GM21447 (cell line): ENCODE data around the gene RASGRF1.

Experiments used
- ATAC-seq: cut with Tn5 transposase; IDR thresholded peaks from one replicate; pipeline ENCODE4 v1.9.1; 2021; ENCODE audit not compliant: unreplicated experiment

The RASGRF1 gene

DNA sequence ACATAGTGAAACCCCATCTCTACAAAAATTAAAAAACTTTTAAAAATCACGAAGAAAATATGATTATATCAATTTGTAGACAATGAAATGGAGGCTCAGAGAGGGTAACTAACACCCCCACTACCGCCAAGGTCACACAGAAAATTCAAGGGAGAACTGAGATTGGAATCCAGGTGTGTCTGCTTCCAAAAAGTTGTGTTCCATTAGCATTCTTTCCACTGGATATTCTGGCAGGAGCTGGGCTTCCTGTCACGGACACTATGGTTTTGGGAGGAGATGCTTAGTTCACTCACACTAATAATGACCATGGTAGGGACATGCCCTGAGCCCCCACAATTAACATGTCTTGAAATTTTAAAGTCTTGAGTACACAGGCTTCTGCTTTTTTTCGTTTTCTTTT lies 174.5 kb downstream of the RASGRF1 start:
- ATAC-seq: no peak

DNA sequence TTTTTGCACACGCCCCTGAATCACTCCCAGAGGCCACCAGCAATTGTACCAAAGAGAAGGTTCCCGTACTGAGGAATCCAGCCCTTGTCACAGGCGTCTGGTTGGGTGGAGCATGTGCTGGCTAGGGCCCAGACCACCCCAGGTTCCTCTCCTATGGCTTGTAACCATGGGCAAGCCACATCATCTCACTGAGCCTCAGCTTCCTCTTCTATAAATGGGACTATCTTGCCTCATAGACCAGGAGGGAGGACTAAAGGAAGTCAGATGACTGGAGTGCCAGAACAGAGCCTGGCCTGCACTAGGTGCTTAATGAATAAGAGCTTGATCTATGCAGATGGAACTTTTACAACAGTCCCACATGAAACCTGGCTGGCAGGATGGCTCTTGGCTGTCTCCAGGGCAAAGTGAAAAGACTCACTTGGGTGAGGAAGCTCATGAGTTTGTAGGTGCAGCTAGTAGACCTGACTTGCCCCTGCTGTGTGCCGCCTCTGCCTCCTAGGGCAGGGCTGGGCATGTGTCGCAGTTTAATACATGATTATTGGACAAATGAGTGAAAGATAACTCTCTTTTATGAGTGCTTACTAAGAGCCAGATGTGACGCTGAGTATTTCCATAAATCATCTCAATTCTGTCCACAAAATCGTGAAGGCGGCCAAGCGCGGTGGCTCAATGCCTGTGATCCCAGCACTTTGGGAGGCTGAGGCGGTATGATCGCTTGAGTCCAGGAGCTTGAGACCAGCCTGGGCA lies 175.1 kb downstream of the RASGRF1 start:
- ATAC-seq: no peak

DNA sequence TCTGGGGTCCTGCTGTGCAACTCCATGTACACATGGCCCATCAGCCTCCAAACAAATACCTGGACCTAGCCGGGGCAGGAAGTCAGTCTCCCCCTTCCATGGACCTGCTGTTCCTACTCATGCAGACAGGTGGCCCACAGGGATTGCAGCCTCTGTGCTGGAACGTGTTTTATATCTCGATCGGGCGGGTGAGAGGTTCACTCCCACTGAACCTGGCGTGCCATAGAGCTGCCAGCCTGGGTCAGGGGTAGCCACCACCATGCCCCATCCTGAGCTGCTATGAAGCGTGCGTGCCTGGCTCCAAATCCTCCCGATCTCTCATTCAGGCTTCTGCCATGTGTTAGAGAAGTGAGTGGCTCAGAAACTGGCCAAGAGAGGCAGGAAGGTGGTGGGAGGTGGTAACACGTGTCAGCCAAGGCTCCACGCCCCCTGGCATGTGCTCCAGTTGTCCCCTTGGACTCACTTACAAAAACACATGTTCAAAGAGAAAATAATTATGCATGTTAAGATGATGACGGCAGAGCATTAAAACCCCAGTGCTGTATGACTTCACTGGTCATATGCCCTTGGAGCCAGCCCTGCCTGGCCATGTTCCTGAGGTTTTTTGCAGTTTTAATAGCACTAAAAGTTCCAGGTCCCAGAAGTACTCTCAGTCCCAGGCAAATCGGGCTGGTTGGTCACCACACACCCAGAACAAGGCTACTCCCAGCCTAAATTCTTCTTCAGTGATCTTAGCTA lies 176.4 kb downstream of the RASGRF1 start:
- no peak for ATAC-seq

DNA sequence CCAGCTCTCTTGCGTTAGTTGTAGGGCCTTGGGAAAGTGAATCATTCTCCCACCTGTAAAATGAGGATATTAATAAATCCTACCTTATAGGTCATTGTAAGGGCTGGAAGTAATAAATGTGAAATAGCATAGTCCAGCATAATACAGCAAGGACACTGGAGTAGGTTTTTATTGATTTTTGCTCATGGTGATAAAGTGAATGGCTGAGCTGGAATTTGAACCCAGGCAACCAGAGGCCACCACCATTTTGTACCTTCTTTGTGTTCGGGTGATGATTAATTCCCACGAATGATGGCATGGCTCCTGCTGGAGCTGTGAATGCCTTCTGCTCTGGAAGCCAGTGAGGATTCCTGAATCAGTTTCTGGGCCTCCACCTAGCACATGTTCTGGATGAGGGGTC lies 177.6 kb downstream of the RASGRF1 start:
- no peak for ATAC-seq

DNA sequence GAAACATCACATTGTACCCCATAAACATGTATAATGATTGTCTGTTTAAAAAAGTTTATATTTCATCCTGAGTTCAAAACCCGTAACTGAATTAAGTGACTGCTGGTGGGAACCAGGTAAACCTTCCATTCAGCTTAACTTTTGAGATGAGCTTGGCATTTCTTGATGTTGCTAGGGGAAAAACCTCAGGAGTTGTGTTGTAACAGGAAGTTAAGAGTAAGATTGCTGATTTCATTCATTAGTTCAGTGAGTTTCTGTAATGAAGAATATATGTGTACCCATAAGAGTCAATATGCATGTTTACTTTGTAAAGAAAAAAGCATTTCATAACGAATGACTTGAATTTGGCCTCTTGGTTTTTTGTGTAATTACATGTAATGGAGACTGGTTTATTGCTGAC lies 178.3 kb downstream of the RASGRF1 start:
- ATAC-seq: no peak

DNA sequence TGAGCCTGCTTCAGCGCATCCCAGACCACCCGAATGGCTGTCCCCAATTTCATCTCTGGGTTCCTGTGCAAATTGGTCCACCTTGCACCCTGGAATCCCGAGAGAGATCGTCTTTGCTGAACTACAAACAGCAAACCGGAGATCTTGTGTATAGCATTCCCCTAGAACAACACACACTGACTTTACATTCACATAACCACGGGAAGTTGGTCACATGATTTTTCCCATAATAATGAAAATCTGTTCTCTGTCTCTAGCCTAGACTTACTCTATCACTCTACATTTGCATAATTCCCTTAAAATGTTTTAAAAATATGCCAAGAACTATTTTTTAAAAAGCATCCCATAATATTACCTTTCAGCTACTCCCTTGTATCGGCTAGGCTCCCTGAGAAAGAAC lies 180.3 kb downstream of the RASGRF1 start:
- no peak for ATAC-seq
